ENCODE measurements around the gene GPLD1.

GRCh38 chr6:24448828-24449525 lies 40.4 kb downstream of the GPLD1 start:
- TF ChIP-seq POLR2A (IDR thresholded peaks at IDR 0.05; ENCODE audit: low read length) = no peak
- no peak for TF ChIP-seq GATA1 (IDR thresholded peaks at IDR 0.05; ENCODE audit: low read depth, low read length)
